OCI-LY7 (cell line): Measurements from ENCODE around the gene STRA8.

Source experiments
- EZH2phosphoT487 ChIP-seq: fragments of 200-600 bp; sonication (generic); IDR thresholded peaks from 2 replicates; pipeline ENCODE4 v1.6.1; 2018; ENCODE audit warnings: low read depth, borderline replicate concordance, mild to moderate bottlenecking, mixed run types, antibody characterized with exemption, low read length, moderate library complexity, mixed read lengths
- TF ChIP-seq, protein P1 (sequence below): fragments of 200-600 bp; sonication (generic); conservative IDR thresholded peaks from 2 replicates; pipeline ENCODE4 v1.5.1; 2014; ENCODE audit warnings: mild to moderate bottlenecking, antibody characterized with exemption, low read length, moderate library complexity, mixed read lengths

DNA sequence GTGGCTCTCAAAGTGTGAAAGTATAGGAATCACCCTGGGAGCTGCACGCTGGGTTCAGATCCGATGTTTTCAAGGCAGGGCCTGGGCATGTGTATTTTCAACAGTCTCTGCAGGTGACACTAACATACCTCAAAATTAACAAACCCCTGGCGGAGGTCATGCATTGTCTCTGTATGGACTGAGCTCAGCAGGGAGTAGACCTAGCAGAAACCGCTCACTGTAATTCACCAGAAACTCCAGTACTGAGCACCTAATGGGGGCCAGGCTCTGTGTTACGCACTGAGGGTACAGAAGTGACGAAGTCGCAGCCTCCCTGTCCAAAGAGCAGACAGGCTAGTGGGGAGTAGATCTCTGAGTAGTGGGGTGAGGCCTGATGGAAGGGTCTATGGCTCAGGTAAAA, 5.6 kb downstream of the STRA8 start:
- TF ChIP-seq, protein P1, sequence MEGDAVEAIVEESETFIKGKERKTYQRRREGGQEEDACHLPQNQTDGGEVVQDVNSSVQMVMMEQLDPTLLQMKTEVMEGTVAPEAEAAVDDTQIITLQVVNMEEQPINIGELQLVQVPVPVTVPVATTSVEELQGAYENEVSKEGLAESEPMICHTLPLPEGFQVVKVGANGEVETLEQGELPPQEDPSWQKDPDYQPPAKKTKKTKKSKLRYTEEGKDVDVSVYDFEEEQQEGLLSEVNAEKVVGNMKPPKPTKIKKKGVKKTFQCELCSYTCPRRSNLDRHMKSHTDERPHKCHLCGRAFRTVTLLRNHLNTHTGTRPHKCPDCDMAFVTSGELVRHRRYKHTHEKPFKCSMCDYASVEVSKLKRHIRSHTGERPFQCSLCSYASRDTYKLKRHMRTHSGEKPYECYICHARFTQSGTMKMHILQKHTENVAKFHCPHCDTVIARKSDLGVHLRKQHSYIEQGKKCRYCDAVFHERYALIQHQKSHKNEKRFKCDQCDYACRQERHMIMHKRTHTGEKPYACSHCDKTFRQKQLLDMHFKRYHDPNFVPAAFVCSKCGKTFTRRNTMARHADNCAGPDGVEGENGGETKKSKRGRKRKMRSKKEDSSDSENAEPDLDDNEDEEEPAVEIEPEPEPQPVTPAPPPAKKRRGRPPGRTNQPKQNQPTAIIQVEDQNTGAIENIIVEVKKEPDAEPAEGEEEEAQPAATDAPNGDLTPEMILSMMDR: no peak
- TF ChIP-seq EZH2phosphoT487: no peak
